PC-9 (cell line): ENCODE results near the gene SGCD. TPM values are rescaled to one million over a fixed set of nuclear protein-coding genes. Genes with fewer than 3 reads are reported as not detected.

Source experiments
- BruUV-seq: library from RNA; stranded (reverse); fragments of 400-500 nt; replicated peaks from 2 replicates; lab custom pipeline; 2021; lab: Mats Ljungman, UMichigan
- CTCF ChIA-PET: fragments of 300-600 bp; sonication (Branson Sonifier 250); formaldehyde crosslinking; loops from one replicate; lab custom pipeline; 2022; ENCODE audit warnings: antibody characterized with exemption; lab: Charles Lee
- POLR2A ChIA-PET: fragments of 300-600 bp; sonication (Branson Sonifier 250); formaldehyde crosslinking; loops from one replicate; lab custom pipeline; 2022; ENCODE audit warnings: antibody characterized with exemption; ENCODE audit not compliant: unreplicated experiment; lab: Charles Lee
- DNase-seq, 2 experiments: peaks; one replicate each; pipeline versions ENCODE4 v3.0.0 to v3.0.0-alpha.2; 2015 to 2022; ENCODE audit warnings: mixed read lengths in 1 of 2
- H2AFZ ChIP-seq: fragments of 200-600 bp; sonication (generic); 2 replicates; pipeline ENCODE4 v1.8.1; 2017; ENCODE audit warnings: antibody characterized with exemption
- H3F3A ChIP-seq: fragments of 200-600 bp; sonication (generic); 2 replicates; pipeline ENCODE4 v1.8.1; 2017; ENCODE audit warnings: antibody characterized with exemption, mild to moderate bottlenecking, low read depth; ENCODE audit not compliant: insufficient read depth
- H3K27ac ChIP-seq: fragments of 200-600 bp; sonication (generic); 2 replicates; pipeline ENCODE4 v1.6.1; 2016; ENCODE audit warnings: mixed run types
- H3K27me3 ChIP-seq: fragments of 200-600 bp; sonication (generic); 2 replicates; pipeline ENCODE4 v1.6.1; 2016; ENCODE audit warnings: low read depth, mixed run types; ENCODE audit not compliant: insufficient read depth
- H3K36me3 ChIP-seq: fragments of 200-600 bp; sonication (generic); 2 replicates; pipeline ENCODE4 v1.6.1; 2016; ENCODE audit warnings: low read depth, mixed run types
- H3K4me1 ChIP-seq: fragments of 200-600 bp; sonication (generic); replicated peaks from 2 replicates; pipeline ENCODE4 v1.6.1; 2016; ENCODE audit warnings: mixed run types; ENCODE audit not compliant: insufficient read depth
- H3K4me2 ChIP-seq: fragments of 200-600 bp; sonication (generic); 2 replicates; pipeline ENCODE4 v1.6.1; 2017; ENCODE audit warnings: mixed run types
- H3K4me3 ChIP-seq: fragments of 200-600 bp; sonication (generic); 2 replicates; pipeline ENCODE4 v1.6.1; 2016; ENCODE audit warnings: mixed run types
- H3K79me2 ChIP-seq: fragments of 200-600 bp; sonication (generic); 2 replicates; pipeline ENCODE4 v1.6.1; 2017; ENCODE audit warnings: low read depth, mixed run types
- H3K9me2 ChIP-seq: fragments of 200-600 bp; sonication (generic); 2 replicates; pipeline ENCODE4 v1.8.1; 2017; ENCODE audit warnings: mild to moderate bottlenecking; ENCODE audit not compliant: insufficient read depth
- H3K9me3 ChIP-seq: fragments of 200-600 bp; sonication (generic); 2 replicates; pipeline ENCODE4 v1.8.1; 2016; ENCODE audit warnings: low read depth; ENCODE audit not compliant: insufficient read depth
- H4K20me1 ChIP-seq: fragments of 200-600 bp; sonication (generic); 2 replicates; pipeline ENCODE4 v1.8.1; 2017; ENCODE audit not compliant: insufficient read depth
- EZH2 ChIP-seq: fragments of 200-600 bp; sonication (generic); IDR thresholded peaks from 2 replicates; pipeline ENCODE4 v1.8.0; 2017; ENCODE audit warnings: antibody characterized with exemption, low read depth
- intact Hi-C: fragments of 100-400 bp; cut with micrococcal nuclease; formaldehyde crosslinking; loops from one replicate; pipeline ENCODE4 v1.10.0; 2022; ENCODE audit not compliant: unreplicated experiment
- total RNA-seq: library from RNA; stranded (reverse); gene quantifications from 2 replicates; pipeline ENCODE4 v1.2.3, GENCODE V29; 2021
- TF ChIP-seq, protein P1 (sequence below): fragments of 200-600 bp; sonication (generic); conservative IDR thresholded peaks from 2 replicates; pipeline ENCODE4 v1.6.1; 2017; ENCODE audit warnings: mixed run types, antibody characterized with exemption, mild to moderate bottlenecking, moderate library complexity

The SGCD gene
- total RNA-seq, 1 experiment from 2014 or later, result not detected

DNA sequence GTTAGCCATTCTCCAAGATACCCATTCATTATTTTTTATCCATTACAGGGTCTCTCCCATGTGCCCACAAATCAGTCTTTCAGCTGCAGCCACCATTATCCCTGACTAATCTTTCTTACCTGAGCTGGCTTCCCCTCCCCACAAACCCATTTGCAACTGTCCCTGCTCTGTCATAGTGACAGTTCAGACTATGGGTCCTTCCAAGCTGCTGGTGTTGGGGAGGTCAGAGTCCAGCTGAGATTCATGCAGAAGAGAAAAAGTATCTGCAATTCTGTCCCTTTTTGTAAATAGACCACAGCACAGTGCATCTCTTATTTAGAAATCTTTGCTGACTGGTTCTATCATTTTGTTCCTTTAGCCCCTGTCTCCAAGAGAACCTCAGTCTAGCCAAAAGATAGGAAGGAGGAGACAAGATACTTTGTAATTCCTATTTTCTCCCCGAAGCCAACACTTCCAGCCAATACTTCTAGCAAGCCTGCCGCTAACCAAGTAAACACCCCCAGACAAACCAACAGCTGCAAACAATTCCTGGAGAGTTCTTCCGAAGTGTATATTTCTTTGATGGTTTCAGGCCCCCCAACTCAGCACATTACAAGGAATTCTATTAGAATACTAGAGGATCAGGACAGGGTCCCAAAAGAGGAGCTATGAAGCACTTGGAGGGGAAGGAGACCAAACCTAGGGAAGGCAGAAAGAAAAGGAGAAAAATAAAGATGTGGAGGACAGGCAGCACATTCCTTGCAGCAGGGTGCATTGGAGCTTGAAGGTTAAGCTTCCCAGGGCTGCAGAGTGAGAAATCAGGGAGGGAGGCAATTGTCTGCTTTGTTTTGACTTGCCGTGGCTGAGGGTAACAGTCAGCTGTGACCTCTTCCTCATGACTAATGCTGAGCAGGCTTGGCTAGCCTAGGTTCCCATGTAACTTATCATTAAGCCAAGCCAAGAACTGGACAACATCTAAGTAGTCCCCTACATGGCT, 148.5 kb downstream of the SGCD start:
- H3K4me2 ChIP-seq, result no peak overlapping the region
- BruUV-seq, result no TSS peak
- no peaks in the 10 kb centered on the region for H3K4me1 ChIP-seq
- H4K20me1 ChIP-seq, result no peaks in the 10 kb centered on the region
- no peaks in the 10 kb centered on the region for H3K9me3 ChIP-seq
- no peaks in the 10 kb centered on the region for H3K27me3 ChIP-seq
- H3K79me2 ChIP-seq, result no peaks in the 10 kb centered on the region
- DNase-seq, result no peak
- no peak overlapping the region for H3K4me3 ChIP-seq
- H2AFZ ChIP-seq, result no peak overlapping the region
- ChIA-PET CTCF (no interaction called here), POLR2A (no interaction called here)
- no peak for TF ChIP-seq EZH2
- H3F3A ChIP-seq, result no peaks in the 10 kb centered on the region
- intact Hi-C loops, result no loop called here
- H3K36me3 ChIP-seq, result no peaks in the 10 kb centered on the region
- H3K27ac ChIP-seq, result no peak overlapping the region
- no peaks in the 10 kb centered on the region for H3K9me2 ChIP-seq

DNA sequence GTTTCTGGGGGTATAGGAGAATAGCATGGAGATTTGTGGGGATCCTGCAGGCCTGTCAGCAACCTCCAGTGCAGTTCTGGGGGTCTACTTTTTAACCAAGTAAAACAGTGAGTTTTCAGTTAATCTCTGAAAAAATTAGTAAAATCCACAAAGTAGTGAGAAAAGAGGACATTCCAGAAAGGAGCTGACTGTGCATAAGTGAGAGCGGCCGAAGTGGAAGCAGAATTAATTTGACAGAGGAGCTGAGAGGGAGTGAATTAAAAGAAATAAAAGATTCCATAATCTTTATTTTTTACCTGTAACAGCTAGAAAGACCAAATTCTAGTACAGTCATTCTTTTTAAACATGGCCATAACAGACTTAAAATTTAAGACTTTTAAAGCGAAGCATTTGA, 149.2 kb downstream of the SGCD start:
- BruUV-seq, result no TSS peak
- intact Hi-C loops, result no loop called here
- no peak overlapping the region for H3K4me2 ChIP-seq
- TF ChIP-seq EZH2, result no peak
- TF ChIP-seq, protein P1, sequence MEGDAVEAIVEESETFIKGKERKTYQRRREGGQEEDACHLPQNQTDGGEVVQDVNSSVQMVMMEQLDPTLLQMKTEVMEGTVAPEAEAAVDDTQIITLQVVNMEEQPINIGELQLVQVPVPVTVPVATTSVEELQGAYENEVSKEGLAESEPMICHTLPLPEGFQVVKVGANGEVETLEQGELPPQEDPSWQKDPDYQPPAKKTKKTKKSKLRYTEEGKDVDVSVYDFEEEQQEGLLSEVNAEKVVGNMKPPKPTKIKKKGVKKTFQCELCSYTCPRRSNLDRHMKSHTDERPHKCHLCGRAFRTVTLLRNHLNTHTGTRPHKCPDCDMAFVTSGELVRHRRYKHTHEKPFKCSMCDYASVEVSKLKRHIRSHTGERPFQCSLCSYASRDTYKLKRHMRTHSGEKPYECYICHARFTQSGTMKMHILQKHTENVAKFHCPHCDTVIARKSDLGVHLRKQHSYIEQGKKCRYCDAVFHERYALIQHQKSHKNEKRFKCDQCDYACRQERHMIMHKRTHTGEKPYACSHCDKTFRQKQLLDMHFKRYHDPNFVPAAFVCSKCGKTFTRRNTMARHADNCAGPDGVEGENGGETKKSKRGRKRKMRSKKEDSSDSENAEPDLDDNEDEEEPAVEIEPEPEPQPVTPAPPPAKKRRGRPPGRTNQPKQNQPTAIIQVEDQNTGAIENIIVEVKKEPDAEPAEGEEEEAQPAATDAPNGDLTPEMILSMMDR, result no peak
- H3K79me2 ChIP-seq, result no peaks in the 10 kb centered on the region
- DNase-seq, result no peak
- no peaks in the 10 kb centered on the region for H3K36me3 ChIP-seq
- no peaks in the 10 kb centered on the region for H3K9me2 ChIP-seq
- H3K4me1 ChIP-seq, result no peaks in the 10 kb centered on the region
- no peaks in the 10 kb centered on the region for H3K27me3 ChIP-seq
- H3K27ac ChIP-seq, result no peak overlapping the region
- H3K4me3 ChIP-seq, result no peak overlapping the region
- ChIA-PET POLR2A (no interaction called here), CTCF (no interaction called here)
- no peak overlapping the region for H2AFZ ChIP-seq
- H3F3A ChIP-seq, result no peaks in the 10 kb centered on the region
- no peaks in the 10 kb centered on the region for H3K9me3 ChIP-seq
- no peaks in the 10 kb centered on the region for H4K20me1 ChIP-seq

DNA sequence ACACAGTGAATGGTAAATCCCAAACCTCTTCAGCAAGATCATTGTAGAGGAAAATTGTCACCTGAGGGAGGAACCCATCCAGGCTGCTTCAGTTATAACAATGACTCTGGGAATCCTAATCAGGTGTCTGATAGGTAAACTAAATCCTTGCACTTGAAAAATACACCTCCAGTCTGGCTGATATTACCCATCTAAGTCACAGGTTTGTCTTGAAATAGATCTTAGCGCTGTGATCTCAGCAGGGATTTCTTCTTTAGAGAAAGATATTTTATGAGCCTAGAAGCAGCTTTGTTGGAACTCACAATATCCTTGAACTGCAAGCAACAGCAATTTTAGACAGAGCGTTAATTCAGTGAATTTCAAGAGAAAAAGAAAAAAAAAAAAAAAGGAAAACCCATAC, 149.7 kb downstream of the SGCD start:
- intact Hi-C loops, result loop anchor here (1.0 kb wide), 1 partner anchor 48 kb away; no protein-coding TSS in a partner anchor
- Histone ChIP-seq H3K9me3 (no peaks in the 10 kb centered on the region), H3K9me2 (no peaks in the 10 kb centered on the region), H3K27ac (no peak overlapping the region), H3K27me3 (no peaks in the 10 kb centered on the region), H3K79me2 (no peaks in the 10 kb centered on the region), H3K4me3 (no peak overlapping the region), H2AFZ (no peak overlapping the region), H3K4me2 (no peak overlapping the region), H3F3A (no peaks in the 10 kb centered on the region), H3K36me3 (no peaks in the 10 kb centered on the region), H4K20me1 (no peaks in the 10 kb centered on the region), H3K4me1 (no peaks in the 10 kb centered on the region)
- POLR2A ChIA-PET, result no interaction called here
- DNase-seq, result no peak
- BruUV-seq, result no TSS peak
- TF ChIP-seq, protein P1, result no peak
- no peak for TF ChIP-seq EZH2
- CTCF ChIA-PET, result no interaction called here
